GM19395 (cell line): Measurements from ENCODE around the gene TAF1A.

ENCODE experiments used
- ATAC-seq: cut with Tn5 transposase; IDR thresholded peaks from one replicate; pipeline ENCODE4 v1.9.1; 2021; ENCODE audit warnings: mild to moderate bottlenecking, moderate library complexity; ENCODE audit not compliant: unreplicated experiment

Gene TAF1A

GRCh38 chr1:222600281-222600680, 10.5 kb upstream of the TAF1A start:
- ATAC-seq = no peak

- ATAC-seq = no peak
These were observed 7.0 kb upstream of the TAF1A start for GRCh38 chr1:222596696-222597095.

GRCh38 chr1:222594789-222595188, 5.1 kb upstream of the TAF1A start:
- ATAC-seq = no peak

GRCh38 chr1:222592171-222592570, 2.4 kb upstream of the TAF1A start:
- ATAC-seq = no peak

- no peak for ATAC-seq
These were observed 1.6 kb downstream of the TAF1A start for GRCh38 chr1:222588135-222588534.

- ATAC-seq = no peak
These were observed 2.9 kb downstream of the TAF1A start for GRCh38 chr1:222586842-222587241.

GRCh38 chr1:222583079-222583478, 6.7 kb downstream of the TAF1A start:
- ATAC-seq = peak; percentile 88

- peak; percentile 46 for ATAC-seq
These were observed 7.5 kb downstream of the TAF1A start for GRCh38 chr1:222582099-222582774.

GRCh38 chr1:222579316-222579715, 10.4 kb downstream of the TAF1A start:
- no peak for ATAC-seq

- ATAC-seq = no peak
These were observed 18.9 kb downstream of the TAF1A start for GRCh38 chr1:222570837-222571236.

GRCh38 chr1:222561656-222562055, 28.1 kb downstream of the TAF1A start:
- ATAC-seq = no peak

GRCh38 chr1:222557574-222557973, 32.2 kb downstream of the TAF1A start:
- no peak for ATAC-seq

- no peak for ATAC-seq
These were observed 32.6 kb downstream of the TAF1A start for GRCh38 chr1:222557148-222557547.

GRCh38 chr1:222555992-222556615, 33.6 kb downstream of the TAF1A start:
- ATAC-seq = no peak

- ATAC-seq = no peak
These were observed 35.6 kb downstream of the TAF1A start for GRCh38 chr1:222554177-222554576.

GRCh38 chr1:222552882-222553281, 36.9 kb downstream of the TAF1A start:
- no peak for ATAC-seq

GRCh38 chr1:222547944-222548671, 41.6 kb downstream of the TAF1A start, which contains the start of gene HHIPL2:
Gene HHIPL2, minus strand, starts transcription at chr1:222548104. Its CDS starts 60 bp downstream, at chr1:222548044.
- no peak for ATAC-seq

GRCh38 chr1:222547260-222547614, 42.5 kb downstream of the TAF1A start:
- ATAC-seq = no peak

GRCh38 chr1:222546548-222547259, 43.0 kb downstream of the TAF1A start:
- ATAC-seq = no peak

- no peak for ATAC-seq
These were observed 43.6 kb downstream of the TAF1A start for GRCh38 chr1:222546091-222546490.

GRCh38 chr1:222543817-222544216, 45.9 kb downstream of the TAF1A start:
- no peak for ATAC-seq
